Prostate gland (tissue), 2 donors: ENCODE measurements around the gene CHRD. TPM values are rescaled to one million over a fixed set of nuclear protein-coding genes. Genes with fewer than 3 reads are reported as not detected.

Experiments used
- DNase-seq: peaks from one replicate; pipeline ENCODE4 v3.0.0-alpha.2; 2019; ENCODE audit warnings: low spot score
- H3K27ac ChIP-seq, 2 donors: fragments of 200-600 bp; sonication (generic); 2 replicates each; pipeline ENCODE4 v1.5.1; 2017 to 2019
- H3K27me3 ChIP-seq: fragments of 200-600 bp; sonication (generic); replicated peaks from 2 replicates; pipeline ENCODE4 v1.5.1; 2019; ENCODE audit not compliant: insufficient read depth
- H3K36me3 ChIP-seq, 2 donors: fragments of 200-600 bp; sonication (generic); 1 replicate in 1 of 2; 2 replicates in 1 of 2; pipeline versions ENCODE4 v1.5.1 to v1.8.1; 2017 to 2019
- H3K4me1 ChIP-seq: fragments of 200-600 bp; sonication (generic); replicated peaks from 2 replicates; pipeline ENCODE4 v1.5.1; 2019
- H3K4me3 ChIP-seq, 2 donors: fragments of 200-600 bp; sonication (generic); 2 replicates each; pipeline ENCODE4 v1.5.1; 2017 to 2019
- H3K9me3 ChIP-seq: fragments of 200-600 bp; sonication (generic); 2 replicates; pipeline ENCODE4 v1.5.1; 2017
- CTCF ChIP-seq, 4 experiments: fragments of 200-600 bp in 2 of 4; fragments of 450-650 bp in 2 of 4; sonication (generic) in 2 of 4; IDR thresholded peaks; 1 replicate in 3 of 4; 2 replicates in 1 of 4; pipeline ENCODE4 v1.5.1; 2016 to 2019; ENCODE audit warnings: antibody characterized with exemption in 4 of 4, mild to moderate bottlenecking in 2 of 4, moderate library complexity in 2 of 4
- POLR2A ChIP-seq: fragments of 450-650 bp; IDR thresholded peaks from one replicate; pipeline ENCODE4 v1.6.1; 2016; ENCODE audit warnings: antibody characterized with exemption, mild to moderate bottlenecking
- POLR2AphosphoS5 ChIP-seq: sonication (generic); formaldehyde crosslinking; IDR thresholded peaks from one replicate; pipeline ENCODE4 v1.6.1; 2017; ENCODE audit warnings: antibody characterized with exemption
- WGBS: methylation state at CpG from one replicate; pipeline ENCODE4 v1.1.5; 2018; 5-methylcytosine and 5-hydroxymethylcytosine counted together
- intact Hi-C: fragments of 100-400 bp; cut with DNase I; formaldehyde crosslinking; loops from one replicate; pipeline ENCODE4 v1.14.2; 2022
- total RNA-seq, 2 donors: library from RNA; depleted of rRNA; stranded (reverse); fragments of >200 nt; gene quantifications; one replicate each; pipeline ENCODE4 v1.1.0, GENCODE V29; 2016

CHRD gene
- total RNA-seq, 2 donors from 2014 or later, result 2.5 to 8.0 TPM

GRCh38 chr3:184387174-184387714, 7.4 kb downstream of the CHRD start:
- intact Hi-C loops, result no loop called here

GRCh38 chr3:184388164-184388935, 8.5 kb downstream of the CHRD start:
- TF ChIP-seq CTCF (IDR thresholded peaks at IDR 0.05), result no peak
- Histone ChIP-seq H3K27me3 (no peaks in the 10 kb centered on the region), H3K36me3 (no peaks in the 10 kb centered on the region), H3K4me1 (no peaks in the 10 kb centered on the region), H3K9me3 (no peaks in the 10 kb centered on the region), H3K4me3 (no peak overlapping the region), H3K27ac (no peak overlapping the region)
- no peak for DNase-seq
- intact Hi-C loops, result no loop called here
- 75% methylated on average over 8 of the region's 8 CpGs for WGBS

More at GRCh38 chr3:184387174-184387714, 7.4 kb downstream of the CHRD start:
- Histone ChIP-seq H3K9me3 (no peaks in the 10 kb centered on the region), H3K4me1 (no peaks in the 10 kb centered on the region), H3K4me3 (no peak overlapping the region), H3K27ac (no peak overlapping the region), H3K36me3 (no peaks in the 10 kb centered on the region), H3K27me3 (no peaks in the 10 kb centered on the region)
- DNase-seq, result no peak
- TF ChIP-seq POLR2AphosphoS5 (no peak), POLR2A (no peak), CTCF (IDR thresholded peaks at IDR 0.05) (no peak)
- WGBS, result 92% methylated on average over 12 of the region's 12 CpGs

GRCh38 chr3:184388936-184389230, 9.0 kb downstream of the CHRD start:
- no peaks in the 10 kb centered on the region for H3K4me1 ChIP-seq
- H3K27ac ChIP-seq, result no peak overlapping the region
- WGBS, result 83% methylated on average over 8 of the region's 8 CpGs
- no peak for DNase-seq
- H3K36me3 ChIP-seq, result no peaks in the 10 kb centered on the region
- H3K4me3 ChIP-seq, result no peak overlapping the region
- no peaks in the 10 kb centered on the region for H3K9me3 ChIP-seq
- intact Hi-C loops, result no loop called here
- no peak for TF ChIP-seq CTCF (IDR thresholded peaks at IDR 0.05)
- no peak for TF ChIP-seq POLR2A
- TF ChIP-seq POLR2AphosphoS5, result no peak
- H3K27me3 ChIP-seq, result no peaks in the 10 kb centered on the region

- Histone ChIP-seq H3K36me3 (no peaks in the 10 kb centered on the region), H3K4me3 (no peak overlapping the region), H3K9me3 (no peaks in the 10 kb centered on the region), H3K27ac (no peak overlapping the region), H3K27me3 (no peaks in the 10 kb centered on the region), H3K4me1 (no peaks in the 10 kb centered on the region)
- intact Hi-C loops, result no loop called here
- TF ChIP-seq CTCF (IDR thresholded peaks at IDR 0.05) (no peak), POLR2AphosphoS5 (no peak), POLR2A (no peak)
- 70% methylated on average over 5 of the region's 5 CpGs for WGBS
- no peak for DNase-seq
These were observed 9.5 kb downstream of the CHRD start for GRCh38 chr3:184389384-184389783.

GRCh38 chr3:184389935-184390528, 10.2 kb downstream of the CHRD start:
- no peaks in the 10 kb centered on the region for H3K27me3 ChIP-seq
- WGBS, result 83% methylated on average over 5 of the region's 5 CpGs
- intact Hi-C loops, result no loop called here
- H3K9me3 ChIP-seq, result no peaks in the 10 kb centered on the region
- no peak for DNase-seq
- H3K4me1 ChIP-seq, result no peaks in the 10 kb centered on the region
- no peak for TF ChIP-seq CTCF (IDR thresholded peaks at IDR 0.05)
- no peak for TF ChIP-seq POLR2AphosphoS5
- TF ChIP-seq POLR2A, result no peak
- no peak overlapping the region for H3K4me3 ChIP-seq
- H3K36me3 ChIP-seq, result no peaks in the 10 kb centered on the region
- no peak overlapping the region for H3K27ac ChIP-seq
